ENCODE data around the gene PRKAR2B. TPM values are rescaled to one million over a fixed set of nuclear protein-coding genes. Genes with fewer than 3 reads are reported as not detected.

The PRKAR2B gene
- total and polyA plus RNA-seq, 4 experiments from 2014 or later, result 0.29 to 0.47 (median 0.43) TPM

DNA sequence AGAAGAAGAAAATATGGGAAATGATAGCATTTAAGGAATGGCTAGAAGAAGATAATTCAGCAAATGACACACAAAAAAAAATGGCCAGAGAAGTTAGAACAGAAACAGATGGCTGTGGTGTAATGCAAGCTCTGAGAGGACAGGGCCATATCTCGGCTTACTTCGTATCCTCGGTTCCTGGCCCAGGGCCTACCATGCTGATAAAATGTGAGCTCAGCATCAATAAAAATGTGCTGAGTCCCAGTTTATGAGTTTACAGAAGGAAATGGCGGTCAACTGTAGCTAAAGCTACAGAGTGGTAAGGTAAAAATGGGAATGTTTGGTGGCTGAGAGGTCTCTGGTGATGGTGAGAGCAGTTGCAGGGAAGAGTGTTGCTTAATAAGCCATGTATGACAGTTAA lies 165.1 kb downstream of the PRKAR2B start:
- peak overlapping the region in 6 of 7 donors; percentile 1 to 70 (median 33) for H3K27ac Mint-ChIP-seq
- DNase-seq, result no peak
- Histone ChIP-seq H3K36me3 (ENCODE audit: insufficient read depth, low read length) (peaks cover 25% of the 10 kb centered on the region), H3K9me3 (ENCODE audit: control insufficient read depth in 1 of 2, low read length in 2 of 2) (peaks cover 0 to 1% of the 10 kb centered on the region in 2 donors), H3K4me1 (ENCODE audit: insufficient read depth, low read length) (no peaks in the 10 kb centered on the region), H3K27ac (ENCODE audit: low read depth, low read length) (no peak overlapping the region), H3K4me3 (ENCODE audit: low read length in 2 of 2) (no peak overlapping the region), H3K27me3 (ENCODE audit: insufficient read depth, low read length) (no peaks in the 10 kb centered on the region)
- peaks cover 0 to 15% (median 9%) of the 10 kb centered on the region in 8 donors for H3K9me3 Mint-ChIP-seq
- no peaks in the 10 kb centered on the region for H3K4me1 Mint-ChIP-seq
- H3K4me3 Mint-ChIP-seq, result no peak overlapping the region
- ChIA-PET CTCF (ENCODE audit: partially characterized antibody) (no interaction called here), POLR2A (ENCODE audit: partially characterized antibody) (no interaction called here)
- no peaks in the 10 kb centered on the region for H3K27me3 Mint-ChIP-seq
- intact Hi-C loops (cut with micrococcal nuclease), result no loop called here
- H3K36me3 Mint-ChIP-seq, result peaks cover 60 to 75% of the 10 kb centered on the region in 2 donors

DNA sequence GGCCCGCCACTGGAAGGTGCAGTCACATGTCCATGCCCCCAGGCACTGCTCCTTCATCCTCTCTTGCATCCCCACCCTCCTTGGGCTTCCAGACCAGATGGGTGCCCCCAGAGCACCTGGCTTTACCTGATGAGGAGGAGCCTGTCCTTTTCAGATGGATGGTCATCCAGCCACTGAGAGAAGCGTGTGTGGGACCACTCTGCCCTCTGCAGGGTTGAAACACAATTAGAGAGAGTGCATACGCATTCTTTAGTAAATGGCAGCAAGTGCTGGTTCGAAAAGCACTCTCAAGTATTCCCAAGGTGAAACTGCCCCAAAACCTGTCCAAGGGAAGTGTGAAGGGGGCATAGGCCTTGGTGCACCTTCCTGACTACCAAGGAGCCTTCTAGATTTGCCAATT lies 165.9 kb downstream of the PRKAR2B start:
- ChIA-PET CTCF (ENCODE audit: partially characterized antibody) (no interaction called here), POLR2A (ENCODE audit: partially characterized antibody) (no interaction called here)
- H3K27me3 Mint-ChIP-seq, result no peaks in the 10 kb centered on the region
- intact Hi-C loops (cut with micrococcal nuclease), result no loop called here
- Histone ChIP-seq H3K36me3 (ENCODE audit: insufficient read depth, low read length) (peaks cover 25% of the 10 kb centered on the region), H3K27ac (ENCODE audit: low read depth, low read length) (no peak overlapping the region), H3K9me3 (ENCODE audit: control insufficient read depth in 1 of 2, low read length in 2 of 2) (peaks cover 0 to 3% of the 10 kb centered on the region in 2 donors), H3K27me3 (ENCODE audit: insufficient read depth, low read length) (no peaks in the 10 kb centered on the region), H3K4me1 (ENCODE audit: insufficient read depth, low read length) (no peaks in the 10 kb centered on the region), H3K4me3 (ENCODE audit: low read length in 2 of 2) (no peak overlapping the region)
- peaks cover 0 to 22% (median 15%) of the 10 kb centered on the region in 8 donors for H3K9me3 Mint-ChIP-seq
- DNase-seq, result no peak
- no peak overlapping the region for H3K4me3 Mint-ChIP-seq
- peaks cover 58 to 71% of the 10 kb centered on the region in 2 donors for H3K36me3 Mint-ChIP-seq
- no peak overlapping the region for H3K27ac Mint-ChIP-seq
- peaks cover 0 to 2% (median under 1%) of the 10 kb centered on the region in 4 donors for H3K4me1 Mint-ChIP-seq

Other genes starting within 250 kb of the PRKAR2B start
- 10 to 100 TPM; 32.3 to 32.6 TPM for gene PIK3CG, start 179.4 kb upstream of the PRKAR2B start, total RNA-seq
- gene PIK3CG, start 179.4 kb upstream of the PRKAR2B start, polyA plus RNA-seq, result 10 to 100 TPM; 15.3 to 19.2 TPM
- gene HBP1, start 124.3 kb downstream of the PRKAR2B start, total RNA-seq, result 100 to 1,000 TPM; 111 to 116 TPM
- 10 to 100 TPM; 71.6 to 98.2 TPM for gene HBP1, start 124.3 kb downstream of the PRKAR2B start, polyA plus RNA-seq

Data from CD4-positive, alpha-beta memory T cell (primary cell).